ENCODE results near the gene INPP4A.

GRCh38 chr2:98604547-98604946 lies 159.9 kb downstream of the INPP4A start:
- no peak for TF ChIP-seq ZNF592 (IDR thresholded peaks at IDR 0.05)
- TF ChIP-seq ZNF274 (IDR thresholded peaks at IDR 0.05; ENCODE audit: borderline replicate concordance, low read depth, low read length): no peak
- no peak for TF ChIP-seq POLR2AphosphoS5 (IDR thresholded peaks at IDR 0.05; ENCODE audit: control insufficient read depth, insufficient read depth, low read depth, low read length)
